Endothelial cell of umbilical vein (primary cell): ENCODE data around the gene CELF2. TPM values are rescaled to one million over a fixed set of nuclear protein-coding genes. Genes with fewer than 3 reads are reported as not detected.

Experiments used
- BruUV-seq: library from RNA; stranded (reverse); fragments of 400-500 nt; replicated peaks from 2 replicates; lab custom pipeline; 2021; lab: Mats Ljungman, UMichigan
- CTCF ChIA-PET: fragments of 300-600, 350-600 bp; sonication (Branson Sonifier 250); formaldehyde crosslinking; loops from one replicate; lab custom pipeline; 2021; ENCODE audit warnings: antibody characterized with exemption, inconsistent platforms; lab: Charles Lee
- POLR2A ChIA-PET: fragments of 300-600, 350-600 bp; sonication (Branson Sonifier 250); formaldehyde crosslinking; loops from one replicate; lab custom pipeline; 2021; ENCODE audit warnings: antibody characterized with exemption, inconsistent platforms; lab: Charles Lee
- DNase-seq: peaks from one replicate; pipeline ENCODE4 v3.0.0-alpha.2; 2011; ENCODE audit warnings: low read depth, low spot score
- FAIRE-seq: peaks from 2 replicates; lab custom pipeline; 2011; peaks lifted over from hg19 to GRCh38; lab: Jason Lieb, UNC
- H2AFZ ChIP-seq: 2 replicates; pipeline ENCODE4 v1.6.0; 2012; ENCODE audit warnings: low read depth, low read length, control low read depth, inconsistent platforms
- H3K27ac ChIP-seq: 2 replicates; pipeline ENCODE4 v1.5.1; 2011; ENCODE audit warnings: low read depth, mild to moderate bottlenecking, control low read depth, low read length, moderate library complexity; ENCODE audit not compliant: insufficient read depth
- H3K27me3 ChIP-seq, 2 experiments: 2 replicates each; pipeline versions ENCODE4 v1.6.0 to v1.6.1; 2011; ENCODE audit warnings: low read length in 2 of 2, mixed read lengths in 1 of 2; ENCODE audit not compliant: control insufficient read depth in 2 of 2, insufficient read depth in 2 of 2
- H3K36me3 ChIP-seq, 2 experiments: 2 replicates in 1 of 2; 3 replicates in 1 of 2; pipeline ENCODE4 v1.5.1; 2011; ENCODE audit warnings: low read length in 2 of 2, mild to moderate bottlenecking in 1 of 2, moderate library complexity in 1 of 2; ENCODE audit not compliant: control insufficient read depth in 2 of 2, insufficient read depth in 2 of 2; ENCODE audit errors: extremely low read depth in 1 of 2
- H3K4me1 ChIP-seq: 3 replicates; pipeline ENCODE4 v1.5.1; 2011; ENCODE audit warnings: mild to moderate bottlenecking, low read length; ENCODE audit not compliant: control insufficient read depth, insufficient read depth; ENCODE audit errors: extremely low read depth
- H3K4me2 ChIP-seq: 2 replicates; pipeline ENCODE4 v1.6.1; 2011; ENCODE audit warnings: low read length, control low read depth, mixed read lengths; ENCODE audit not compliant: insufficient read depth
- H3K4me3 ChIP-seq, 3 experiments: fragments of 200-600 bp in 1 of 3; sonication (generic), shearing (Covaris generic) in 1 of 3; replicated peaks in 1 of 3; 2 replicates each; pipeline ENCODE4 v1.5.1; 2011 to 2016; ENCODE audit warnings: control low read depth in 3 of 3, low read length in 3 of 3, mild to moderate bottlenecking in 2 of 3, inconsistent platforms in 1 of 3, low read depth in 1 of 3, moderate library complexity in 1 of 3; ENCODE audit not compliant: insufficient read depth in 1 of 3
- H3K79me2 ChIP-seq: 2 replicates; pipeline ENCODE4 v1.6.0; 2012; ENCODE audit warnings: low read length, inconsistent platforms; ENCODE audit not compliant: control insufficient read depth, insufficient read depth
- H3K9ac ChIP-seq: replicated peaks from 2 replicates; pipeline ENCODE3; 2011; ENCODE audit warnings: low read length, control low read depth; ENCODE audit not compliant: insufficient read depth; ENCODE audit errors: extremely low read depth
- H3K9me1 ChIP-seq: replicated peaks from 3 replicates; pipeline ENCODE4 v1.6.0; 2011; ENCODE audit warnings: mild to moderate bottlenecking, low read length; ENCODE audit not compliant: control insufficient read depth, insufficient read depth; ENCODE audit errors: extremely low read depth
- H3K9me3 ChIP-seq: replicated peaks from 2 replicates; pipeline ENCODE4 v1.5.1; 2012; ENCODE audit warnings: low read length, inconsistent platforms; ENCODE audit not compliant: control insufficient read depth, insufficient read depth
- H4K20me1 ChIP-seq: replicated peaks from 2 replicates; pipeline ENCODE3; 2011; ENCODE audit warnings: mild to moderate bottlenecking, low read length; ENCODE audit not compliant: control insufficient read depth, insufficient read depth; ENCODE audit errors: extremely low read depth
- CTCF ChIP-seq, 2 donors: IDR thresholded peaks; 1 replicate in 1 of 2; 2 replicates in 1 of 2; pipeline ENCODE4 v1.5.1; 2011; ENCODE audit warnings: low read length in 2 of 2, mild to moderate bottlenecking in 2 of 2, moderate library complexity in 2 of 2, control low read depth in 1 of 2, inconsistent platforms in 1 of 2, low read depth in 1 of 2; ENCODE audit not compliant: insufficient read depth in 1 of 2; ENCODE audit errors: extremely low read depth in 1 of 2
- EZH2 ChIP-seq: IDR thresholded peaks from 2 replicates; pipeline ENCODE4 v1.6.1; 2012; ENCODE audit warnings: borderline replicate concordance, low read depth, mild to moderate bottlenecking, moderate library complexity, low read length, inconsistent platforms; ENCODE audit not compliant: severe bottlenecking
- FOS ChIP-seq: IDR thresholded peaks from 2 replicates; pipeline ENCODE4 v1.6.1; 2011; ENCODE audit warnings: mild to moderate bottlenecking, low read length, moderate library complexity, borderline replicate concordance; ENCODE audit not compliant: insufficient read depth
- GATA2 ChIP-seq: IDR thresholded peaks from 2 replicates; pipeline ENCODE4 v1.7.0; 2011; ENCODE audit warnings: low read depth, mild to moderate bottlenecking, moderate library complexity, mixed read lengths, low read length; ENCODE audit not compliant: insufficient read length, insufficient read depth
- JUN ChIP-seq: IDR thresholded peaks from 2 replicates; pipeline ENCODE4 v1.6.1; 2011; ENCODE audit warnings: borderline replicate concordance, low read depth; ENCODE audit not compliant: insufficient read length, insufficient read depth
- MYC ChIP-seq: IDR thresholded peaks from one replicate; pipeline ENCODE4 v1.6.1; 2011; ENCODE audit warnings: mild to moderate bottlenecking, low read depth, low read length
- POLR2A ChIP-seq: IDR thresholded peaks from 2 replicates; pipeline ENCODE4 v1.6.1; 2012; ENCODE audit warnings: low read depth, mild to moderate bottlenecking, control low read depth, low read length
- POLR2AphosphoS5 ChIP-seq: IDR thresholded peaks from 2 replicates; pipeline ENCODE4 v1.6.1; 2012; ENCODE audit warnings: low read depth, mild to moderate bottlenecking, control low read depth, low read length, moderate library complexity; ENCODE audit not compliant: insufficient read depth
- dilution Hi-C: fragments of 300-500 bp; cut with MboI; formaldehyde crosslinking; loops from one replicate; pipeline ENCODE4 v1.15.0; 2019; ENCODE audit warnings: low sequenced_read_pairs; ENCODE audit not compliant: extremely low pct_ligation_motif_present
- intact Hi-C: fragments of 100-400 bp; cut with micrococcal nuclease; formaldehyde crosslinking; loops from one replicate; pipeline ENCODE4 v1.10.0; 2022
- polyA plus RNA-seq, 4 experiments: library from polyadenylated mRNA; depleted of rRNA in 3 of 4; stranded (reverse) in 3 of 4; unstranded in 1 of 4; fragments of >200 nt; gene quantifications; 2 replicates each; pipeline versions ENCODE4 v1.2.1 to v1.2.3, GENCODE V29; 2011 to 2012; ENCODE audit warnings: missing spikeins in 1 of 4
- total RNA-seq: library from RNA; stranded (reverse); gene quantifications from 2 replicates; pipeline ENCODE4 v1.2.3, GENCODE V29; 2021
- TF ChIP-seq, protein P1 (sequence below): IDR thresholded peaks from 2 replicates; pipeline ENCODE4 v1.6.1; 2011; ENCODE audit not compliant: insufficient read depth, insufficient read length

The CELF2 gene
- total and polyA plus RNA-seq, 2 donors (not counting 3 experiments of a cell fraction or from before 2014, with no cell fraction given) = 21.6 to 42.6 TPM

DNA sequence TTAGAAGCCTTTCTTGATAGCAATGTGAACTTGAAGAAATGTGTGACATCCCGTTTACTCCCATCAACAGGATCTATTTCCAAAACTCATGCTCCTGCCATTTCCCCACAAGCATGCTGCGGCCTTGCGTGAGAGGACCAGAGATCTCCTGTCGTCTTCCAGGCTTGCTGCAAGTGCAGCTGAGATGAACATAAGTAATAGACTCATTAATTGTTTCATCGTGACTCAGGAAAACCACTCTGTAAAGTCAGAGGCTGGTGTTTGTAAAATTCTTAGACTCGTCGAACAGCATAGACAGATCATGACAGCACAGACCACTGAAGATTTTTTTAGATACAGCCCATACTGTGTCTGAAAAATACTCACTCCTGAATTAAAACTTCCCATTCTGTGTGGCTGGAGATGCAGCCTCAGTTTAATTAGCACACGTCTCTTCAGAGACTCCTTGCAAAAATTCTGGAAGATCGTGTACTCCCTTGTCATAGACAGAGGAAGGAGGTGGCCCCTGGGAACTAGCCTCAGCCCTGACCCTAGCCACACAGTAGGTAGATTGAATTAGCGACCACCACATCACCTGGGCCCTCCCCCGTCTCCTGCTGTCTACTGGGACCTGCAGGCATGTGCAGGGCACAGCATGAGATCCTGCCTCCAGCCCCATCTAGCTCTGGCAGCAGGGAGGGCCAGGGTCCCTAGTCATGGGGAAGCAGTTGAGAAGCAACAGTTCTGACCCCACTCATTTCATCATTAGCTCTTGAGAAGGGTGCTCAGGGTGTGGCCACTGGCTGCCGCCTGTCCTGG, 226.0 kb downstream of the CELF2 start:
- H4K20me1 ChIP-seq = no peaks in the 10 kb centered on the region
- no peaks in the 10 kb centered on the region for H3K4me1 ChIP-seq
- intact Hi-C loops = no loop called here
- no peaks in the 10 kb centered on the region for H3K9me3 ChIP-seq
- H2AFZ ChIP-seq = no peak overlapping the region
- H3K27ac ChIP-seq = no peak overlapping the region
- BruUV-seq = no TSS peak
- H3K27me3 ChIP-seq = no peaks in the 10 kb centered on the region
- no peak for FAIRE-seq
- H3K36me3 ChIP-seq = no peaks in the 10 kb centered on the region
- dilution Hi-C loops = no loop called here
- H3K79me2 ChIP-seq = no peaks in the 10 kb centered on the region
- H3K9ac ChIP-seq = no peak overlapping the region
- no peak overlapping the region for H3K4me3 ChIP-seq
- no peak overlapping the region for H3K4me2 ChIP-seq
- ChIA-PET POLR2A (no interaction called here), CTCF (interaction anchor here (0.8 kb wide), 1 partner anchor 12 kb away, joined by 3 read pairs; no protein-coding TSS in a partner anchor)
- no peaks in the 10 kb centered on the region for H3K9me1 ChIP-seq
- TF ChIP-seq, protein P1, sequence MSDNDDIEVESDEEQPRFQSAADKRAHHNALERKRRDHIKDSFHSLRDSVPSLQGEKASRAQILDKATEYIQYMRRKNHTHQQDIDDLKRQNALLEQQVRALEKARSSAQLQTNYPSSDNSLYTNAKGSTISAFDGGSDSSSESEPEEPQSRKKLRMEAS = no peak
- no peak for TF ChIP-seq MYC
- no peak for TF ChIP-seq GATA2
- no peak for TF ChIP-seq FOS
- no peak for TF ChIP-seq EZH2
- TF ChIP-seq JUN = no peak
- no peak for TF ChIP-seq POLR2AphosphoS5
- no peak for TF ChIP-seq POLR2A
- no peak for TF ChIP-seq CTCF (IDR thresholded peaks at IDR 0.05; ENCODE audit: extremely low read depth in 1 of 2, insufficient read depth in 1 of 2, low read depth in 1 of 2, low read length in 2 of 2)
- DNase-seq = no peak
